A549 (cell line): ENCODE data around the gene SPIRE2. TPM values are rescaled to one million over a fixed set of nuclear protein-coding genes. Genes with fewer than 3 reads are reported as not detected.

ENCODE experiments used
- ATAC-seq, 2 experiments: fragments of 200-7000 bp in 1 of 2; fragments of >200 bp in 1 of 2; cut with Nextera tagmentation in 1 of 2; cut with Tn5 transposase in 1 of 2; 3 replicates each; pipeline versions ENCODE4 v1.8.0 to v1.9.1; 2018 to 2020; ENCODE audit warnings: mild to moderate bottlenecking in 1 of 2, moderate library complexity in 1 of 2
- CTCF ChIA-PET: fragments of 300-600 bp; sonication (Branson Sonifier 250); formaldehyde crosslinking; extraction: SDS; loops from one replicate; lab custom pipeline; 2021; ENCODE audit warnings: antibody characterized with exemption, inconsistent platforms; lab: Yijun Ruan, JAX
- POLR2A ChIA-PET: fragments of 350-600 bp; formaldehyde crosslinking; extraction: SDS; loops from one replicate; lab custom pipeline; 2021; ENCODE audit warnings: antibody characterized with exemption, inconsistent platforms; lab: Yijun Ruan, JAX
- DNase-seq, 2 experiments: peaks; one replicate each; pipeline versions ENCODE4 v3.0.0 to v3.0.0-alpha.2; 2011 to 2016; ENCODE audit warnings: low read depth in 1 of 2, low spot score in 1 of 2
- FAIRE-seq: peaks from 2 replicates; lab custom pipeline; 2011; peaks lifted over from hg19 to GRCh38; lab: Jason Lieb, UNC
- H3K27ac ChIP-seq, 2 experiments: fragments of >200 bp; sonication (Bioruptor Twin); formaldehyde crosslinking; 3 replicates each; pipeline ENCODE4 v1.5.1; 2016 to 2017
- H3K4me1 ChIP-seq: fragments of >200 bp; sonication (Bioruptor Twin); formaldehyde crosslinking; 3 replicates; pipeline ENCODE4 v1.6.1; 2016
- H3K4me2 ChIP-seq: fragments of >200 bp; sonication (Bioruptor Twin); formaldehyde crosslinking; 3 replicates; pipeline ENCODE4 v1.6.1; 2016
- H3K4me3 ChIP-seq: fragments of >200 bp; sonication (Bioruptor Twin); formaldehyde crosslinking; 3 replicates; pipeline ENCODE4 v1.5.1; 2016
- H3K9me3 ChIP-seq: fragments of >200 bp; sonication (Bioruptor Twin); formaldehyde crosslinking; 3 replicates; pipeline ENCODE4 v1.6.1; 2016
- BHLHE40 ChIP-seq: IDR thresholded peaks from 2 replicates; pipeline ENCODE4 v1.6.1; 2012; ENCODE audit warnings: low read depth, low read length, inconsistent platforms
- CHD2 ChIP-seq: fragments of 150-350 bp; IDR thresholded peaks from 2 replicates; pipeline ENCODE4 v1.6.1; 2014; ENCODE audit warnings: low read length; ENCODE audit not compliant: partially characterized antibody
- CHD4 ChIP-seq: fragments of 200-600 bp; sonication (generic); IDR thresholded peaks from 2 replicates; pipeline ENCODE4 v1.6.1; 2016; ENCODE audit warnings: antibody characterized with exemption, mild to moderate bottlenecking, borderline replicate concordance
- EHF ChIP-seq: fragments of 250-450 bp; sonication (Bioruptor Pico); IDR thresholded peaks from 2 replicates; pipeline ENCODE4 v1.5.0; 2020; ENCODE audit warnings: mild to moderate bottlenecking
- HDAC2 ChIP-seq: fragments of 200-600 bp; sonication (generic); IDR thresholded peaks from 2 replicates; pipeline ENCODE4 v1.6.1; 2016
- HEYL ChIP-seq: fragments of 250-450 bp; sonication (Bioruptor Pico); IDR thresholded peaks from 2 replicates; pipeline ENCODE4 v1.8.0; 2021; ENCODE audit warnings: mild to moderate bottlenecking, moderate library complexity
- HOXA7 ChIP-seq: fragments of 250-450 bp; sonication (Bioruptor Pico); IDR thresholded peaks from 2 replicates; pipeline ENCODE4 v1.5.0; 2020; ENCODE audit warnings: mild to moderate bottlenecking, moderate library complexity
- HOXB13 ChIP-seq: fragments of 250-450 bp; sonication (Bioruptor Pico); IDR thresholded peaks from 2 replicates; pipeline ENCODE4 v1.5.0; 2020; ENCODE audit warnings: low read depth, mild to moderate bottlenecking, moderate library complexity
- HOXB5 ChIP-seq: fragments of 250-450 bp; sonication (Bioruptor Pico); IDR thresholded peaks from 2 replicates; pipeline ENCODE4 v1.5.0; 2020; ENCODE audit warnings: mild to moderate bottlenecking, moderate library complexity
- KDM5A ChIP-seq: fragments of 200-600 bp; sonication (generic); IDR thresholded peaks from 2 replicates; pipeline ENCODE4 v1.6.1; 2016; ENCODE audit warnings: antibody characterized with exemption, mild to moderate bottlenecking
- MAFK ChIP-seq: fragments of 450-650 bp; IDR thresholded peaks from 2 replicates; pipeline ENCODE4 v1.6.1; 2014; ENCODE audit not compliant: partially characterized antibody
- NPAS2 ChIP-seq: fragments of 250-450 bp; sonication (Bioruptor Pico); IDR thresholded peaks from 2 replicates; pipeline ENCODE4 v1.8.0; 2022; ENCODE audit warnings: mild to moderate bottlenecking, moderate library complexity, borderline replicate concordance
- PHF8 ChIP-seq: fragments of 200-600 bp; sonication (generic); IDR thresholded peaks from 2 replicates; pipeline ENCODE4 v1.6.1; 2016; ENCODE audit warnings: low read depth, mild to moderate bottlenecking, antibody characterized with exemption, moderate library complexity, borderline replicate concordance
- POLR2A ChIP-seq: IDR thresholded peaks from 2 replicates; pipeline ENCODE4 v1.6.1; 2012; ENCODE audit warnings: mild to moderate bottlenecking, low read length
- RARB ChIP-seq: fragments of 250-450 bp; sonication (Bioruptor Pico); IDR thresholded peaks from 2 replicates; pipeline ENCODE4 v1.8.0; 2021; ENCODE audit warnings: mild to moderate bottlenecking, moderate library complexity
- RNF2 ChIP-seq: fragments of 200-600 bp; sonication (generic); IDR thresholded peaks from 2 replicates; pipeline ENCODE4 v1.6.1; 2016; ENCODE audit warnings: low read depth, mild to moderate bottlenecking, antibody characterized with exemption, moderate library complexity, borderline replicate concordance
- SMC3 ChIP-seq: fragments of >200 bp; sonication (Bioruptor Twin); formaldehyde crosslinking; IDR thresholded peaks from 3 replicates; pipeline ENCODE4 v1.6.1; 2018; ENCODE audit warnings: inconsistent platforms
- ZFP36 ChIP-seq: fragments of 450-650 bp; IDR thresholded peaks from 2 replicates; pipeline ENCODE4 v1.6.1; 2014; ENCODE audit warnings: borderline replicate concordance; ENCODE audit not compliant: partially characterized antibody
- ZNF302 ChIP-seq: fragments of 250-450 bp; sonication (Bioruptor Pico); IDR thresholded peaks from 2 replicates; pipeline ENCODE4 v1.9.0; 2021; ENCODE audit warnings: inconsistent platforms, mild to moderate bottlenecking, moderate library complexity
- ZSCAN20 ChIP-seq: fragments of 250-450 bp; sonication (Bioruptor Pico); IDR thresholded peaks from 2 replicates; pipeline ENCODE4 v1.8.0; 2022; ENCODE audit warnings: mild to moderate bottlenecking, moderate library complexity
- WGBS: methylation state at CpG from one replicate; pipeline ENCODE4 v1.1.6; 2017; ENCODE audit errors: missing lambda C conversion rate; 5-methylcytosine and 5-hydroxymethylcytosine counted together
- polyA plus RNA-seq, 4 experiments: library from polyadenylated mRNA; depleted of rRNA in 3 of 4; stranded (reverse); fragments of >200 nt; fragmentation: RNase III in 1 of 4; extraction: RNeasy Plus Mini Kit Qiagen cat#74134 plus additional on column Dnase treatment in 1 of 4; gene quantifications; 2 replicates in 3 of 4; 3 replicates in 1 of 4; pipeline ENCODE4 v1.2.3, GENCODE V29; 2011 to 2017
- TF ChIP-seq, protein P1 (sequence below): fragments of 250-450 bp; sonication (Bioruptor Pico); IDR thresholded peaks from 2 replicates; pipeline ENCODE4 v1.5.0; 2021; ENCODE audit warnings: mild to moderate bottlenecking, moderate library complexity, borderline replicate concordance
- TF ChIP-seq, protein P2 (sequence below): IDR thresholded peaks from 2 replicates; pipeline ENCODE4 v1.6.1; 2012; ENCODE audit warnings: low read depth, borderline replicate concordance
- TF ChIP-seq, protein P3 (sequence below): fragments of 450-650 bp; IDR thresholded peaks from 2 replicates; pipeline ENCODE4 v1.6.1; 2014; ENCODE audit warnings: antibody characterized with exemption
- TF ChIP-seq, protein P4 (sequence below): fragments of 250-450 bp; sonication (Bioruptor Pico); IDR thresholded peaks from 2 replicates; pipeline ENCODE4 v1.5.0; 2020; ENCODE audit warnings: low read depth, mild to moderate bottlenecking, moderate library complexity
- TF ChIP-seq, protein P5 (sequence below): fragments of >200 bp; sonication (Bioruptor Twin); formaldehyde crosslinking; IDR thresholded peaks from 3 replicates; pipeline ENCODE4 v1.5.1; 2016

Gene SPIRE2
- polyA plus RNA-seq, 2 of the 4 experiments (the other 2 are of a cell fraction) = 6.0 to 9.9 TPM

DNA sequence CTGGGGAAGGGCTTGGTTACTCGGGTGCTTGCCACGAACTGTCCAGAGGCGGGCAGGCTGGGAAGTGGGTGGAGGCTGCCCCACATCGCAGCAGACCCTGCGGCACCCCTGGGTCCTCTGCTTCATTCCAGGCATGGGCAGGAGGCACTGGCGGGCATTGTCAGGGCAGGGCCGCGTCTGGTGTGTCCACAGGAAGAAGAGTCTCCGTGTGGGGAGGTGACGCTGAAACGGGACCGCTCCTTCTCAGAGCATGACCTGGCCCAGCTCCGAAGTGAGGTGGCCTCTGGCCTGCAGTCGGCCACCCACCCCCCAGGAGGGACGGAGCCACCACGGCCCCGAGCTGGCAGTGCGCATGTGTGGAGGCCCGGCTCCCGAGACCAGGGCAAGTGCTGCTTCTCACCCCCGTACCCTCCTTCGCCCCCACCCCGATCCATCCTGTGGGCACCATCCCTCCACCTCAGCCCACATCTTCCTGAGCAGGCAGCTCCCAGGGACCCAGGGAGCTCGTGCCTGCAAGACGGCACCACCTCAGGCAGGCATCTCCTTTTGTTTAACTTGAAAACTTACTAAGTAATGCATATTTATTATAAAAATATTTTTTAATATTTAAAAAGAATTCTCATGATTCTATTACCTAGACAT lies 30.8 kb downstream of the SPIRE2 start:
- 86% methylated on average over 18 of the region's 25 CpGs for WGBS

DNA sequence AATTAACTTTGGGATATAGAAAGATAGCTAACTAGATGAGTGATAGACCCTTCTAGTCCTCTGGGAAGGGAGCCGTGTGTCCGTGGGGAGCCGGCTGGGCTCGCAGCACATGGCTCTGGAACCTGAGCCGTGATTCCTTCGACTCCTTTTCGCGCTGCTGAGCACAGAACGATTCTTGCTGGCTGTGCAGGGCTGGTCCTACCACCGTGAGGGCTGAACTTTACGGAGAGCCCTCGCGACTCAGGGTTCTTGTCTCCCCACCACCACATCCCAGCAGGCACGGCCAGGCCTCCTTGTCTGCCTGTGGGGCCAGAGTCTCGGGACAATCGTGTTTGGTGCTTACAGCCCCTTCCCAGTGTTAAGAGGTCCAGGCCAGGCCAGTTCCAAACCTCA lies 31.3 kb downstream of the SPIRE2 start:
- Histone ChIP-seq H3K27ac (no peak overlapping the region), H3K4me3 (no peak overlapping the region), H3K9me3 (no peaks in the 10 kb centered on the region), H3K4me1 (peaks cover 4% of the 10 kb centered on the region; the same call in 1 of the 3 replicates), H3K4me2 (no peak overlapping the region)
- 88% methylated on average over 16 of the region's 16 CpGs for WGBS
- DNase-seq = no peak
- CTCF ChIA-PET = interaction anchor here (0.7 to 6.5 kb wide), 24 partner anchors 8 to 162 kb away, joined by 3 to 79 read pairs (median 12); partner anchors contain the start of genes MC1R and TCF25
- TF ChIP-seq, protein P1, sequence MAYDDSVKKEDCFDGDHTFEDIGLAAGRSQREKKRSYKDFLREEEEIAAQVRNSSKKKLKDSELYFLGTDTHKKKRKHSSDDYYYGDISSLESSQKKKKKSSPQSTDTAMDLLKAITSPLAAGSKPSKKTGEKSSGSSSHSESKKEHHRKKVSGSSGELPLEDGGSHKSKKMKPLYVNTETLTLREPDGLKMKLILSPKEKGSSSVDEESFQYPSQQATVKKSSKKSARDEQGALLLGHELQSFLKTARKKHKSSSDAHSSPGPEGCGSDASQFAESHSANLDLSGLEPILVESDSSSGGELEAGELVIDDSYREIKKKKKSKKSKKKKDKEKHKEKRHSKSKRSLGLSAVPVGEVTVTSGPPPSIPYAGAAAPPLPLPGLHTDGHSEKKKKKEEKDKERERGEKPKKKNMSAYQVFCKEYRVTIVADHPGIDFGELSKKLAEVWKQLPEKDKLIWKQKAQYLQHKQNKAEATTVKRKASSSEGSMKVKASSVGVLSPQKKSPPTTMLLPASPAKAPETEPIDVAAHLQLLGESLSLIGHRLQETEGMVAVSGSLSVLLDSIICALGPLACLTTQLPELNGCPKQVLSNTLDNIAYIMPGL (CRISPR knock-in tag) = no peak
- TF ChIP-seq NPAS2 (CRISPR knock-in tag) (no peak), EHF (CRISPR knock-in tag) (no peak), SMC3 (no peak), CHD2 (no peak), HOXB13 (CRISPR knock-in tag) (no peak), CHD4 (no peak), POLR2A (no peak), HEYL (CRISPR knock-in tag) (no peak), HOXA7 (CRISPR knock-in tag) (no peak), BHLHE40 (no peak), ZNF302 (CRISPR knock-in tag) (no peak), RARB (CRISPR knock-in tag) (no peak)
- TF ChIP-seq, protein P2, sequence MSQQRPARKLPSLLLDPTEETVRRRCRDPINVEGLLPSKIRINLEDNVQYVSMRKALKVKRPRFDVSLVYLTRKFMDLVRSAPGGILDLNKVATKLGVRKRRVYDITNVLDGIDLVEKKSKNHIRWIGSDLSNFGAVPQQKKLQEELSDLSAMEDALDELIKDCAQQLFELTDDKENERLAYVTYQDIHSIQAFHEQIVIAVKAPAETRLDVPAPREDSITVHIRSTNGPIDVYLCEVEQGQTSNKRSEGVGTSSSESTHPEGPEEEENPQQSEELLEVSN = no peak
- TF ChIP-seq, protein P3, sequence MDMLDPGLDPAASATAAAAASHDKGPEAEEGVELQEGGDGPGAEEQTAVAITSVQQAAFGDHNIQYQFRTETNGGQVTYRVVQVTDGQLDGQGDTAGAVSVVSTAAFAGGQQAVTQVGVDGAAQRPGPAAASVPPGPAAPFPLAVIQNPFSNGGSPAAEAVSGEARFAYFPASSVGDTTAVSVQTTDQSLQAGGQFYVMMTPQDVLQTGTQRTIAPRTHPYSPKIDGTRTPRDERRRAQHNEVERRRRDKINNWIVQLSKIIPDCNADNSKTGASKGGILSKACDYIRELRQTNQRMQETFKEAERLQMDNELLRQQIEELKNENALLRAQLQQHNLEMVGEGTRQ = no peak
- FAIRE-seq = no peak
- POLR2A ChIA-PET = interaction anchor here (2.6 kb wide), 1 partner anchor 14 kb away, joined by 17 read pairs; the partner anchor contains the start of gene TCF25
- ATAC-seq = no peak

More for the DNA sequence above, 30.8 kb downstream of the SPIRE2 start:
- ChIA-PET POLR2A (no interaction called here), CTCF (interaction anchor here (0.8 to 6.5 kb wide), 11 partner anchors 11 to 159 kb away, joined by 3 to 79 read pairs (median 23); partner anchors contain the start of gene TCF25)
- Histone ChIP-seq H3K4me3 (no peak overlapping the region), H3K4me2 (no peak overlapping the region), H3K4me1 (peaks cover under 1% of the 10 kb centered on the region; the same call in 1 of the 3 replicates), H3K27ac (no peak overlapping the region), H3K9me3 (no peaks in the 10 kb centered on the region)
- DNase-seq (no peak), FAIRE-seq (no peak), ATAC-seq (no peak)
- TF ChIP-seq MAFK = no peak
- no peak for TF ChIP-seq PHF8
- TF ChIP-seq ZFP36 = no peak
- TF ChIP-seq CHD2 = no peak
- no peak for TF ChIP-seq HOXB5
- TF ChIP-seq KDM5A = no peak
- TF ChIP-seq, protein P4, sequence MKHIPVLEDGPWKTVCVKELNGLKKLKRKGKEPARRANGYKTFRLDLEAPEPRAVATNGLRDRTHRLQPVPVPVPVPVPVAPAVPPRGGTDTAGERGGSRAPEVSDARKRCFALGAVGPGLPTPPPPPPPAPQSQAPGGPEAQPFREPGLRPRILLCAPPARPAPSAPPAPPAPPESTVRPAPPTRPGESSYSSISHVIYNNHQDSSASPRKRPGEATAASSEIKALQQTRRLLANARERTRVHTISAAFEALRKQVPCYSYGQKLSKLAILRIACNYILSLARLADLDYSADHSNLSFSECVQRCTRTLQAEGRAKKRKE (CRISPR knock-in tag) = no peak
- no peak for TF ChIP-seq HOXB13 (CRISPR knock-in tag)
- no peak for TF ChIP-seq EHF (CRISPR knock-in tag)
- no peak for TF ChIP-seq HDAC2
- TF ChIP-seq, protein P5, sequence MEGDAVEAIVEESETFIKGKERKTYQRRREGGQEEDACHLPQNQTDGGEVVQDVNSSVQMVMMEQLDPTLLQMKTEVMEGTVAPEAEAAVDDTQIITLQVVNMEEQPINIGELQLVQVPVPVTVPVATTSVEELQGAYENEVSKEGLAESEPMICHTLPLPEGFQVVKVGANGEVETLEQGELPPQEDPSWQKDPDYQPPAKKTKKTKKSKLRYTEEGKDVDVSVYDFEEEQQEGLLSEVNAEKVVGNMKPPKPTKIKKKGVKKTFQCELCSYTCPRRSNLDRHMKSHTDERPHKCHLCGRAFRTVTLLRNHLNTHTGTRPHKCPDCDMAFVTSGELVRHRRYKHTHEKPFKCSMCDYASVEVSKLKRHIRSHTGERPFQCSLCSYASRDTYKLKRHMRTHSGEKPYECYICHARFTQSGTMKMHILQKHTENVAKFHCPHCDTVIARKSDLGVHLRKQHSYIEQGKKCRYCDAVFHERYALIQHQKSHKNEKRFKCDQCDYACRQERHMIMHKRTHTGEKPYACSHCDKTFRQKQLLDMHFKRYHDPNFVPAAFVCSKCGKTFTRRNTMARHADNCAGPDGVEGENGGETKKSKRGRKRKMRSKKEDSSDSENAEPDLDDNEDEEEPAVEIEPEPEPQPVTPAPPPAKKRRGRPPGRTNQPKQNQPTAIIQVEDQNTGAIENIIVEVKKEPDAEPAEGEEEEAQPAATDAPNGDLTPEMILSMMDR = no peak
- no peak for TF ChIP-seq RNF2
- TF ChIP-seq CHD4 = no peak
- TF ChIP-seq ZSCAN20 (CRISPR knock-in tag) = no peak
